C4-2B (cell line): ENCODE results near the gene GPR137.

Source experiments
- CTCF ChIP-seq: fragments of 450-650 bp; conservative IDR thresholded peaks from 2 replicates; pipeline ENCODE4 v1.5.1; 2017; ENCODE audit warnings: mild to moderate bottlenecking
- ZFX ChIP-seq: fragments of 450-650 bp; IDR thresholded peaks from 2 replicates; pipeline ENCODE4 v1.6.1; 2017

DNA sequence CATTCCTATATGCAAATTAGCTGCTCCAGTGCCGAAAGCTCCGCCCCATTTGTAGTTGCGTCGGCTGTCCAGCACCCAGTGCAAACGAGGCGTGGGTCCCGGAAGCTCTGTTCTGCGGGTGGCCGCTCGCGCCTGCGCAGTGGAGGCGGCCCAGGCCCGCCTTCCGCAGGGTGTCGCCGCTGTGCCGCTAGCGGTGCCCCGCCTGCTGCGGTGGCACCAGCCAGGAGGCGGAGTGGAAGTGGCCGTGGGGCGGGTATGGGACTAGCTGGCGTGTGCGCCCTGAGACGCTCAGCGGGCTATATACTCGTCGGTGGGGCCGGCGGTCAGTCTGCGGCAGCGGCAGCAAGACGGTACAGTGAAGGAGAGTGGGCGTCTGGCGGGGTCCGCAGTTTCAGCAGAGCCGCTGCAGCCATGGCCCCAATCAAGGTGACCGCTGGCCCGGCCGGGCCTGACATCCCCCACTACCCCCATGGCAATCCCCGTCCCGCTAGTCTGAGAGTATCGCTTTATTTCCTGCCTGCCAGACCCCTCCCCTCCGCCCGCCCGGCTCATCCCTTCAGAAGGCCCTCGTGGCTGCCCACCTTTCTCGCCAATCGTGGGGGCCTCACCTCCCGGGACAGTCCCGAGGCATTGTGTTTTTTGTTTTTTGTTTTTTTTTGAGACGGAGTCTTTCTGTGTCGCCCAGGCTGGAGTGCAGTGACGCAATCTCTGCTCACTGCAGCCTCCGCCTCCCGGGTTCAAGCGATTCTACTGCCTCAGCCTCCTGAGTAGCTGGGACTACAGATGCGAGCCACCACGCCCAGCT lies 32.5 kb downstream of the GPR137 start, which contains the start of gene PRDX5:
- TF ChIP-seq CTCF (no peak), ZFX (no peak)
